ENCODE results near the gene PPIL6. TPM values are rescaled to one million over a fixed set of nuclear protein-coding genes. Genes with fewer than 3 reads are reported as not detected.

The PPIL6 gene
- total RNA-seq, 2 donors from 2014 or later: 6.9 to 9.1 TPM

DNA sequence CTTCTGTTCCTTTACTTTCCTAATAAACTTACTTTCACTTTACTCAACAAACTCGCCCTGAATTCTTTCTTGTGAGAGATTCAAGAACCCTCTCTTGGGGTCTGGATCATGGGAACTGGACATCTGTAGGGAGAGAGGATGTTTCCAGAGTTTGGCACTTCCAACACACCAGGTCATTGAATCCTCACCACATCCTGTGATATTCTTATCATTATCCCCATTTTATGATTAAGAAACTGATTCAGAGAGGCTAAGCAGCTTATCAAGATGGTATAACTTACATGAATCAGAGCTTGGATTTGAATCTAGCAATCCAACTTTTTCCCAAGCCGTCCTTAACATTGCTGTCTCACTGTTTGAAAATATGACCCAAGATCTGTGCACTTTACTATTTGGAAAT, 15.5 kb downstream of the PPIL6 start:
- H3K4me1 ChIP-seq: peaks cover 0 to 5% of the 10 kb centered on the region in 2 donors
- H3K9me3 ChIP-seq: no peaks in the 10 kb centered on the region
- H3K27me3 ChIP-seq: no peaks in the 10 kb centered on the region
- H3K4me3 ChIP-seq: no peak overlapping the region
- no peak for TF ChIP-seq CTCF (IDR thresholded peaks at IDR 0.05)
- no peak overlapping the region for H3K27ac ChIP-seq
- DNase-seq (ENCODE audit: low spot score): no peak
- no peaks in the 10 kb centered on the region for H3K36me3 ChIP-seq

GRCh38 chr6:109421184-109421583, 19.2 kb downstream of the PPIL6 start:
- no peaks in the 10 kb centered on the region for H3K27me3 ChIP-seq
- no peak for TF ChIP-seq CTCF (IDR thresholded peaks at IDR 0.05)
- H3K36me3 ChIP-seq: no peaks in the 10 kb centered on the region
- H3K9me3 ChIP-seq: no peaks in the 10 kb centered on the region
- H3K4me3 ChIP-seq: no peak overlapping the region
- no peak for DNase-seq (ENCODE audit: low spot score)
- H3K4me1 ChIP-seq: no peaks in the 10 kb centered on the region
- no peak overlapping the region for H3K27ac ChIP-seq

DNA sequence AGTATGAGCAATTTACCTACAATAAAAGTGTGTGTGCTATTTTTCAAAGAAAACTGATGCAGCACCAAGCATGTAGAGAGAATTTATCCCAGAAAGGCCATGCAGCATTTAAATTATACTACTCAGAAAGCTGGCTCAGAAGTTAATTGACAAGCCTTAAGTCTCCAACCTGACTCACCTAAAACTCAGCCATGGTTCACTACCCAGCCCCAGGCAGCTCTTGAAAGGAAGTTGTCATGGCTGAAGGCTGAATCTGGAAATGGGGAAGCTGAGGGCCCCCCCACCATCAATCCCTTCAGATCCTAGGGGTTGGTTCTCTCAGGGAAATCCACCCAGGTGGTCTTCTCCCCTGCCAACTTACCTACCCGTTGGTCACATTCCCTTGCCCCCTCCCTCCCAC, 19.7 kb downstream of the PPIL6 start:
- Histone ChIP-seq H3K36me3 (no peaks in the 10 kb centered on the region), H3K4me1 (no peaks in the 10 kb centered on the region), H3K27me3 (no peaks in the 10 kb centered on the region), H3K4me3 (no peak overlapping the region), H3K9me3 (no peaks in the 10 kb centered on the region), H3K27ac (no peak overlapping the region)
- no peak for TF ChIP-seq CTCF (IDR thresholded peaks at IDR 0.05)
- no peak for DNase-seq (ENCODE audit: low spot score)

GRCh38 chr6:109417646-109418045, 22.8 kb downstream of the PPIL6 start:
- no peak for TF ChIP-seq CTCF (IDR thresholded peaks at IDR 0.05)
- Histone ChIP-seq H3K4me3 (no peak overlapping the region), H3K27ac (no peak overlapping the region), H3K27me3 (no peaks in the 10 kb centered on the region), H3K9me3 (no peaks in the 10 kb centered on the region), H3K36me3 (no peaks in the 10 kb centered on the region), H3K4me1 (no peaks in the 10 kb centered on the region)
- DNase-seq (ENCODE audit: low spot score): no peak

DNA sequence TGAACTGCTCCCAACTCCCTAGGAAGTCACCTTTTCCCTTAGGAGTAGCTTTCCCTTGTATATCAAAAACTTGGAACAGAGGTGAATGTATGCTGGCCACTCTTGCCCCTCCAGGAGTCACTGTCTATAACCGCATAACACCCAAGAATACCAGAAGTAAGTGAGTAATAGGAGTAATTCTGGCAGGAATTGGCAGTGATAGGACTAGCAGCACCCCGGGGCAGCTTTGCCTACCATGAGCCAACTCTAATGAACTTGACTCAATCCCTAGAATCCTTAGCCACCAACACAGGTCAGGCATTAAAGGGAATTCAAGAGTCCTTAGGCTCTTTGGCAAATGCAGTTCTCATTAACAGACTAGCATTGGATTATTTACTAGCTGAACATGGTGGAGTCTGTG, 29.4 kb downstream of the PPIL6 start:
- no peak for TF ChIP-seq CTCF (IDR thresholded peaks at IDR 0.05)
- no peaks in the 10 kb centered on the region for H3K27me3 ChIP-seq
- no peaks in the 10 kb centered on the region for H3K36me3 ChIP-seq
- no peak overlapping the region for H3K27ac ChIP-seq
- no peak for DNase-seq (ENCODE audit: low spot score)
- H3K4me3 ChIP-seq: no peak overlapping the region
- no peaks in the 10 kb centered on the region for H3K4me1 ChIP-seq
- H3K9me3 ChIP-seq: no peaks in the 10 kb centered on the region

DNA sequence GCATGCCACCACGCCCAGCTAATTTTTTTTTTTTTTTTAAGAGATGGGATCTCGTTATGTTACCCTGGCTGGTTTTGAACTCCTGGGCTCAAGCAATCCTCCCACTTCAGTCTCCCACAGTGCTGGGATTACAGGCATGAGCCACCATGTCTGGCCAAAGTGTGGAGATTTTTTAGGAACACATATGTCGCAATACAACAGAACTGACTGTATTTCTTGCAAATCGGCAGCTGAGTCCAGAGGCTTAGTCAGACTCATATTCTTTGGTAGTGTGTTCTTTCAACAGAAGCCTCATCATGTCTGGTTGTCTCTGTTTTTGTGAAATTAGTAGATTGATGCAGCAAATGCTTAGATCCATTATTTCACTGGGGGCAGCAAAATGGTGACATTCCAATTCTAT, 34.2 kb downstream of the PPIL6 start:
- Histone ChIP-seq H3K36me3 (no peaks in the 10 kb centered on the region), H3K27me3 (no peaks in the 10 kb centered on the region), H3K27ac (no peak overlapping the region), H3K4me1 (no peaks in the 10 kb centered on the region), H3K9me3 (no peaks in the 10 kb centered on the region), H3K4me3 (no peak overlapping the region)
- no peak for TF ChIP-seq CTCF (IDR thresholded peaks at IDR 0.05)
- DNase-seq (ENCODE audit: low spot score): no peak
